HepG2 (cell line): ENCODE data around the gene SMC1B. TPM values are rescaled to one million over a fixed set of nuclear protein-coding genes. Genes with fewer than 3 reads are reported as not detected.

ENCODE experiments used
- ATAC-seq: fragments of 200-7000 bp; cut with Tn5 transposase; 3 replicates; pipeline ENCODE4 v1.9.1; 2020; ENCODE audit warnings: mild to moderate bottlenecking, moderate library complexity
- BruUV-seq: library from RNA; stranded (reverse); fragments of 400-500 nt; replicated peaks from 2 replicates; lab custom pipeline; 2021; lab: Mats Ljungman, UMichigan
- CTCF ChIA-PET: fragments of 300-600 bp; formaldehyde crosslinking; extraction: SDS; loops from one replicate; lab custom pipeline; 2021; ENCODE audit warnings: low total read pairs, inconsistent platforms, low intra/inter-chr PET ratio; lab: Yijun Ruan, JAX
- POLR2A ChIA-PET: fragments of 350-600 bp; sonication (Branson Sonifier 250); formaldehyde crosslinking; loops from one replicate; lab custom pipeline; 2020; ENCODE audit warnings: antibody characterized with exemption, inconsistent platforms; lab: Yijun Ruan, JAX
- DNase-seq: peaks from one replicate; pipeline ENCODE4 v3.0.0-alpha.2; 2015; ENCODE audit warnings: low spot score
- FAIRE-seq: peaks from 3 replicates; lab custom pipeline; 2011; peaks lifted over from hg19 to GRCh38; lab: Jason Lieb, UNC
- H2AFZ ChIP-seq: one replicate; pipeline ENCODE4 v1.6.1; 2011; ENCODE audit warnings: low read length, inconsistent platforms
- H3K27ac ChIP-seq: fragments of 300-600 bp; 3 replicates; pipeline ENCODE4 v1.8.0; 2011; ENCODE audit warnings: mixed run types, mild to moderate bottlenecking, mixed read lengths, low read length, inconsistent platforms; ENCODE audit not compliant: insufficient read depth; ENCODE audit errors: extremely low read length
- H3K27me3 ChIP-seq, 2 experiments: fragments of 200-600 bp in 1 of 2; 2 replicates in 1 of 2; 3 replicates in 1 of 2; pipeline versions ENCODE4 v1.6.0 to v1.8.0; 2011; ENCODE audit warnings: low read length in 2 of 2, mild to moderate bottlenecking in 2 of 2, moderate library complexity in 2 of 2, inconsistent platforms in 1 of 2; ENCODE audit not compliant: insufficient read depth in 2 of 2, control insufficient read depth in 1 of 2
- H3K36me3 ChIP-seq, 2 experiments: fragments of 200-600 bp in 1 of 2; replicated peaks in 1 of 2; 2 replicates in 1 of 2; 3 replicates in 1 of 2; pipeline versions ENCODE4 v1.5.1 to v1.8.0; 2011; ENCODE audit warnings: low read length in 2 of 2, inconsistent platforms in 1 of 2; ENCODE audit not compliant: insufficient read depth in 2 of 2, control insufficient read depth in 1 of 2
- H3K4me1 ChIP-seq: 2 replicates; pipeline ENCODE4 v1.5.1; 2012; ENCODE audit warnings: low read length, inconsistent platforms; ENCODE audit not compliant: insufficient read depth
- H3K4me2 ChIP-seq: 2 replicates; pipeline ENCODE4 v1.6.0; 2011; ENCODE audit warnings: low read depth, low read length, inconsistent platforms
- H3K4me3 ChIP-seq, 3 experiments: fragments of 200-600 bp in 1 of 3; sonication (generic), shearing (Covaris generic) in 1 of 3; replicated peaks in 1 of 3; 2 replicates each; pipeline ENCODE4 v1.5.1; 2011 to 2016; ENCODE audit warnings: low read length in 3 of 3, inconsistent platforms in 2 of 3, low read depth in 2 of 3, mild to moderate bottlenecking in 2 of 3, control low read depth in 1 of 3, mixed read lengths in 1 of 3; ENCODE audit not compliant: insufficient read depth in 1 of 3
- H3K79me2 ChIP-seq: one replicate; pipeline ENCODE4 v1.6.1; 2011; ENCODE audit warnings: low read length, inconsistent platforms; ENCODE audit not compliant: insufficient read depth
- H3K9ac ChIP-seq: 2 replicates; pipeline ENCODE4 v1.6.0; 2011; ENCODE audit warnings: mild to moderate bottlenecking, low read depth, low read length, inconsistent platforms; ENCODE audit not compliant: insufficient read depth
- H3K9me3 ChIP-seq: 2 replicates; pipeline ENCODE4 v1.5.1; 2012; ENCODE audit warnings: mild to moderate bottlenecking, low read length
- H4K20me1 ChIP-seq: 2 replicates; pipeline ENCODE4 v1.6.0; 2011; ENCODE audit warnings: inconsistent platforms, mild to moderate bottlenecking, low read length, moderate library complexity; ENCODE audit not compliant: insufficient read depth
- ATF7-NPFF ChIP-seq: sonication (generic); formaldehyde crosslinking; IDR thresholded peaks from 2 replicates; pipeline ENCODE4 v1.8.1; 2023; ENCODE audit warnings: mild to moderate bottlenecking, low read depth, missing genetic modification reagents, moderate library complexity
- BRCA1 ChIP-seq: sonication (generic); formaldehyde crosslinking; IDR thresholded peaks from 2 replicates; pipeline ENCODE4 v1.4.0; 2020; ENCODE audit warnings: missing genetic modification reagents
- CBX1 ChIP-seq: IDR thresholded peaks from one replicate; pipeline ENCODE4 v1.6.1; 2016; ENCODE audit warnings: antibody characterized with exemption, low read depth
- HNF4G ChIP-seq, 2 experiments: sonication (generic) in 1 of 2; formaldehyde crosslinking in 1 of 2; IDR thresholded peaks; 2 replicates each; pipeline versions ENCODE4 v1.4.0 to v1.6.1; 2011 to 2020; ENCODE audit warnings: borderline replicate concordance in 2 of 2, low read depth in 2 of 2, mild to moderate bottlenecking in 2 of 2, low read length in 1 of 2, missing genetic modification reagents in 1 of 2, moderate library complexity in 1 of 2
- IKZF1 ChIP-seq: fragments of 450-650 bp; IDR thresholded peaks from 2 replicates; pipeline ENCODE4 v1.7.1; 2016
- PCBP2 ChIP-seq: fragments of 200-400 bp; formaldehyde crosslinking; optimal IDR thresholded peaks from 2 replicates; pipeline ENCODE3; 2018; ENCODE audit warnings: low read length, low read depth; ENCODE audit not compliant: poor library complexity, severe bottlenecking
- RAD21 ChIP-seq: fragments of 450-650 bp; formaldehyde crosslinking; IDR thresholded peaks from 2 replicates; pipeline ENCODE4 v1.5.0; 2020; ENCODE audit warnings: mild to moderate bottlenecking
- TCF7L2 ChIP-seq: IDR thresholded peaks from 2 replicates; pipeline ENCODE4 v1.6.1; 2011; ENCODE audit warnings: mild to moderate bottlenecking, low read depth, low read length, moderate library complexity
- TMF1 ChIP-seq: sonication (generic); formaldehyde crosslinking; IDR thresholded peaks from 2 replicates; pipeline ENCODE4 v1.8.1; 2022; ENCODE audit warnings: low read depth, missing genetic modification reagents
- ZNF329 ChIP-seq: sonication (generic); formaldehyde crosslinking; IDR thresholded peaks from 2 replicates; pipeline ENCODE4 v1.9.0; 2021; ENCODE audit warnings: low read depth, mild to moderate bottlenecking, missing genetic modification reagents
- ZNF766 ChIP-seq: sonication (generic); formaldehyde crosslinking; IDR thresholded peaks from 2 replicates; pipeline ENCODE4 v1.5.0; 2020; ENCODE audit warnings: missing genetic modification reagents, borderline replicate concordance
- ZNF790 ChIP-seq: sonication (generic); formaldehyde crosslinking; IDR thresholded peaks from 2 replicates; pipeline ENCODE4 v1.8.0; 2022; ENCODE audit warnings: missing genetic modification reagents, mild to moderate bottlenecking, borderline replicate concordance
- ZSCAN12 ChIP-seq: sonication (generic); formaldehyde crosslinking; IDR thresholded peaks from 2 replicates; pipeline ENCODE4 v1.9.0; 2021; ENCODE audit warnings: mild to moderate bottlenecking, missing genetic modification reagents
- WGBS: methylation state at CpG from one replicate; pipeline ENCODE4 v1.1.6; 2017; ENCODE audit warnings: low lambda C conversion rate; 5-methylcytosine and 5-hydroxymethylcytosine counted together
- in situ Hi-C: cut with HindIII; loops from 2 replicates; pipeline ENCODE4 v1.10.0; 2017; ENCODE audit warnings: low pct_unique_long_range_greater_than_20kb; ENCODE audit not compliant: extremely low pct_ligation_motif_present
- intact Hi-C: fragments of 100-400 bp; cut with micrococcal nuclease; formaldehyde crosslinking; loops from one replicate; pipeline ENCODE4 v1.10.0; 2022; ENCODE audit not compliant: unreplicated experiment
- polyA plus RNA-seq, 8 experiments: library from polyadenylated mRNA; depleted of rRNA in 3 of 8; stranded (reverse) in 7 of 8; unstranded in 1 of 8; fragments of >200 nt; fragmentation: Illumina TruSeq in 4 of 8; extraction: Trizol in 4 of 8; gene quantifications; 2 replicates each; pipeline versions ENCODE4 v1.2.1 to v1.2.3, GENCODE V29; 2011 to 2016; ENCODE audit warnings: low read depth in 4 of 8, missing spikeins in 1 of 8, mixed read lengths in 1 of 8; ENCODE audit not compliant: insufficient read depth in 1 of 8
- total RNA-seq, 5 experiments: library from RNA; depleted of rRNA; stranded (reverse); fragments of >200 nt; fragmentation: Illumina TruSeq; extraction: Trizol; gene quantifications; 2 replicates each; pipeline ENCODE4 v1.2.3, GENCODE V29; 2016; ENCODE audit warnings: low read depth in 1 of 5
- TF ChIP-seq, protein P1 (sequence below): sonication (generic); formaldehyde crosslinking; IDR thresholded peaks from 2 replicates; pipeline ENCODE4 v1.5.0; 2020; ENCODE audit warnings: missing genetic modification reagents
- TF ChIP-seq, protein P2 (sequence below): sonication (generic); formaldehyde crosslinking; IDR thresholded peaks from 2 replicates; pipeline ENCODE4 v1.5.0; 2020; ENCODE audit warnings: missing genetic modification reagents
- TF ChIP-seq, protein P3 (sequence below): IDR thresholded peaks from 2 replicates; pipeline ENCODE4 v1.6.1; 2012; ENCODE audit warnings: low read depth, low read length, improper control_type of control experiment

SMC1B gene
- total and polyA plus RNA-seq, 2 of the 13 experiments (the other 11 are each of a cell fraction or from before 2014, with no cell fraction given): not detected

DNA sequence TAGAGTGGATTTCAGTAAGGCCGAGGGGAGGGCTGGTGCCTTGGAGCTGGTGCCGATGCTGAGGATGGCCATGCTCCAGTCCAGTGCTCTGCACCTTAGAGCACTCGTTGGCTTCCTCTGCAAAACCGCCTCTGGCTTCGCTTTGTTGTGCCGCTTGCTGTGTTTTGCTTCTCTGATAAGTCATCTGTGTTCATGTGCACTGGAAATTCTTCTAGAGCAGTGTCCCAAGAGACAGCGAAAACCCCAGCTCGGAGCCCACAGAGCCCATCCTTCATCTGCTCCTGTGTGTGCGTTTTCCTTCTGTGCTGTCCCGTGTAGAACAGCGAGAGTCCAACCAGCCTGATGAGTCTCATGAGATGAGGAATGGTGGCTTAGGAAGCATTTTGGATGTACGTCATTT is 91.6 kb downstream of the SMC1B start:
- no TSS peak for BruUV-seq

DNA sequence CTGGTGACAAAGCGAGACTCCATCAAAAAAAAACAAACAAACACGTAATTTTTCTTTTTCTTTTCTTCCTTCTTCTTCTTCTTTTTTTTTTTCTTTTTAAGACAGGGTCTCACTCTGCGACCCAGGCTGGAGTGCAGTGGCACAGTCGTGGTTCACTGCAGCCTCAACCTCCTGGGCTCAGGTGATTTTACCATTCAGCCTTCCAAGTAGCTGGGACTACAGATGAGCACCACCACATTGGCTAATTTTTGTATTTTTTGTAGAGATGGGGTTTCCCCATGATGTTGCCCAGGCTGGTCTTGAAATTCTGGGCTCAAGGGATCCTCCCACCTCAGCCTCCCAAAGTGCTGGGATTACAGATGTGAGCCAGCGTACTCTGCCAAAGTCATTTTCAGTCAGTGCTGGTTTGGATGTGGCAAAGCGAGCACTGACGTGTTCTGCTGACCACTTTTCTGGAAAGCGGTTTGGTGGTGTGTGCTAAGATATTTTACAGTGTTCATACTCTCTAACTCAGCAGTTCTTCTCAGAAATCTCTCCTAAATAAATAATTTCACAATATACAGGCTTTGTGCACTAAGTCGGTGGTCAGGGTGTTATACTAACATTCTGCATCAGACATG is 92.9 kb downstream of the SMC1B start:
- CTCF ChIA-PET: no interaction called here
- H3K27ac ChIP-seq: no peak overlapping the region
- no peak overlapping the region for H2AFZ ChIP-seq
- DNase-seq (no peak), ATAC-seq (no peak), FAIRE-seq (no peak)
- no peaks in the 10 kb centered on the region for H3K27me3 ChIP-seq
- peaks cover 75% of the 10 kb centered on the region for H3K79me2 ChIP-seq
- WGBS: 90% methylated on average over 9 of the region's 9 CpGs
- intact Hi-C loops: no loop called here
- H3K36me3 ChIP-seq: peaks cover 21 to 41% of the 10 kb centered on the region in 2 experiments
- H3K9me3 ChIP-seq: no peaks in the 10 kb centered on the region
- POLR2A ChIA-PET: no interaction called here
- H3K4me3 ChIP-seq: no peak overlapping the region
- no peak overlapping the region for H3K4me2 ChIP-seq
- no peak overlapping the region for H3K9ac ChIP-seq
- in situ Hi-C loops: no loop called here
- peaks cover 52% of the 10 kb centered on the region for H3K4me1 ChIP-seq
- BruUV-seq: no TSS peak
- peaks cover 17% of the 10 kb centered on the region for H4K20me1 ChIP-seq
- TF ChIP-seq ZNF329 (CRISPR knock-in tag) (no peak), TCF7L2 (no peak), IKZF1 (no peak), BRCA1 (no peak), ZNF790 (no peak), ZNF766 (CRISPR knock-in tag) (no peak), TMF1 (CRISPR knock-in tag) (no peak), PCBP2 (no peak)
- TF ChIP-seq, protein P1, sequence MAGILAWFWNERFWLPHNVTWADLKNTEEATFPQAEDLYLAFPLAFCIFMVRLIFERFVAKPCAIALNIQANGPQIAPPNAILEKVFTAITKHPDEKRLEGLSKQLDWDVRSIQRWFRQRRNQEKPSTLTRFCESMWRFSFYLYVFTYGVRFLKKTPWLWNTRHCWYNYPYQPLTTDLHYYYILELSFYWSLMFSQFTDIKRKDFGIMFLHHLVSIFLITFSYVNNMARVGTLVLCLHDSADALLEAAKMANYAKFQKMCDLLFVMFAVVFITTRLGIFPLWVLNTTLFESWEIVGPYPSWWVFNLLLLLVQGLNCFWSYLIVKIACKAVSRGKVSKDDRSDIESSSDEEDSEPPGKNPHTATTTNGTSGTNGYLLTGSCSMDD: no peak
- TF ChIP-seq, protein P2, sequence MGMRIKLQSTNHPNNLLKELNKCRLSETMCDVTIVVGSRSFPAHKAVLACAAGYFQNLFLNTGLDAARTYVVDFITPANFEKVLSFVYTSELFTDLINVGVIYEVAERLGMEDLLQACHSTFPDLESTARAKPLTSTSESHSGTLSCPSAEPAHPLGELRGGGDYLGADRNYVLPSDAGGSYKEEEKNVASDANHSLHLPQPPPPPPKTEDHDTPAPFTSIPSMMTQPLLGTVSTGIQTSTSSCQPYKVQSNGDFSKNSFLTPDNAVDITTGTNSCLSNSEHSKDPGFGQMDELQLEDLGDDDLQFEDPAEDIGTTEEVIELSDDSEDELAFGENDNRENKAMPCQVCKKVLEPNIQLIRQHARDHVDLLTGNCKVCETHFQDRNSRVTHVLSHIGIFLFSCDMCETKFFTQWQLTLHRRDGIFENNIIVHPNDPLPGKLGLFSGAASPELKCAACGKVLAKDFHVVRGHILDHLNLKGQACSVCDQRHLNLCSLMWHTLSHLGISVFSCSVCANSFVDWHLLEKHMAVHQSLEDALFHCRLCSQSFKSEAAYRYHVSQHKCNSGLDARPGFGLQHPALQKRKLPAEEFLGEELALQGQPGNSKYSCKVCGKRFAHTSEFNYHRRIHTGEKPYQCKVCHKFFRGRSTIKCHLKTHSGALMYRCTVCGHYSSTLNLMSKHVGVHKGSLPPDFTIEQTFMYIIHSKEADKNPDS (CRISPR knock-in tag): no peak

More for the DNA sequence above, 91.6 kb downstream of the SMC1B start:
- intact Hi-C loops (no loop called here), in situ Hi-C loops (no loop called here)
- H3K9me3 ChIP-seq: no peaks in the 10 kb centered on the region
- H3K27me3 ChIP-seq: no peaks in the 10 kb centered on the region
- 97% methylated on average over 11 of the region's 12 CpGs for WGBS
- CTCF ChIA-PET: no interaction called here
- POLR2A ChIA-PET: no interaction called here
- no peak for ATAC-seq
- peaks cover 38% of the 10 kb centered on the region for H3K4me1 ChIP-seq
- no peak overlapping the region for H3K4me2 ChIP-seq
- H2AFZ ChIP-seq: no peak overlapping the region
- H3K36me3 ChIP-seq: peaks cover 24 to 47% of the 10 kb centered on the region in 2 experiments
- no peak overlapping the region for H3K9ac ChIP-seq
- no peak overlapping the region for H3K4me3 ChIP-seq
- peaks cover 15% of the 10 kb centered on the region for H4K20me1 ChIP-seq
- no peak for DNase-seq
- H3K79me2 ChIP-seq: peaks cover 65% of the 10 kb centered on the region
- TF ChIP-seq ATF7-NPFF (CRISPR knock-in tag): no peak
- TF ChIP-seq, protein P3, sequence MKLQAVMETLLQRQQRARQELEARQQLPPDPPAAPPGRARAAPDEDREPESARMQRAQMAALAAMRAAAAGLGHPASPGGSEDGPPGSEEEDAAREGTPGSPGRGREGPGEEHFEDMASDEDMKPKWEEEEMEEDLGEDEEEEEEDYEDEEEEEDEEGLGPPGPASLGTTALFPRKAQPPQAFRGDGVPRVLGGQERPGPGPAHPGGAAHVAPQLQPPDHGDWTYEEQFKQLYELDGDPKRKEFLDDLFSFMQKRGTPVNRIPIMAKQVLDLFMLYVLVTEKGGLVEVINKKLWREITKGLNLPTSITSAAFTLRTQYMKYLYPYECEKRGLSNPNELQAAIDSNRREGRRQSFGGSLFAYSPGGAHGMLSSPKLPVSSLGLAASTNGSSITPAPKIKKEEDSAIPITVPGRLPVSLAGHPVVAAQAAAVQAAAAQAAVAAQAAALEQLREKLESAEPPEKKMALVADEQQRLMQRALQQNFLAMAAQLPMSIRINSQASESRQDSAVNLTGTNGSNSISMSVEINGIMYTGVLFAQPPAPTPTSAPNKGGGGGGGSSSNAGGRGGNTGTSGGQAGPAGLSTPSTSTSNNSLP: no peak
- no peak for TF ChIP-seq CBX1
- no peak for TF ChIP-seq HNF4G (IDR thresholded peaks at IDR 0.05; ENCODE audit: borderline replicate concordance, low read depth, low read length)
- TF ChIP-seq HNF4G (CRISPR knock-in tag; IDR thresholded peaks at IDR 0.05; ENCODE audit: borderline replicate concordance, low read depth): no peak
- TF ChIP-seq TCF7L2: no peak
- TF ChIP-seq ZSCAN12 (CRISPR knock-in tag): no peak
- TF ChIP-seq RAD21 (CRISPR knock-in tag): no peak
- H3K27ac ChIP-seq: no peak overlapping the region
- FAIRE-seq: no peak
